K562 (cell line): ENCODE data around the gene KRTAP3-3. TPM values are rescaled to one million over a fixed set of nuclear protein-coding genes. Genes with fewer than 3 reads are reported as not detected.

Experiments used
- ATAC-seq: fragments of 200-7000 bp; cut with Tn5 transposase; 3 replicates; pipeline ENCODE4 v1.9.1; 2020; ENCODE audit warnings: moderate library complexity
- BruUV-seq: library from RNA; stranded (reverse); fragments of 400-500 nt; replicated peaks from 2 replicates; lab custom pipeline; 2021; lab: Mats Ljungman, UMichigan
- CTCF ChIA-PET: fragments of 300-600 bp; formaldehyde crosslinking; extraction: SDS; loops from one replicate; lab custom pipeline; 2021; ENCODE audit warnings: low intra/inter-chr PET ratio; lab: Yijun Ruan, JAX
- POLR2A ChIA-PET: fragments of 300-600, 350-650 bp; sonication (Branson Sonifier 250); formaldehyde crosslinking; extraction: SDS; loops from one replicate; lab custom pipeline; 2021; ENCODE audit warnings: antibody characterized with exemption, inconsistent platforms; lab: Yijun Ruan, JAX
- DNase-seq, 4 experiments: peaks; one replicate each; pipeline versions ENCODE4 v3.0.0 to v3.0.0-alpha.2; 2011 to 2018; ENCODE audit warnings: low spot score in 3 of 4, mixed read lengths in 3 of 4; ENCODE audit errors: extremely low read depth in 1 of 4
- FAIRE-seq: peaks from 2 replicates; lab custom pipeline; 2011; peaks lifted over from hg19 to GRCh38; lab: Jason Lieb, UNC
- H2AFZ ChIP-seq: 2 replicates; pipeline ENCODE4 v1.6.0; 2011; ENCODE audit warnings: low read depth, low read length, control low read depth, inconsistent platforms
- H3K27ac ChIP-seq: fragments of 200-600 bp; 3 replicates; pipeline ENCODE4 v1.8.0; 2011; ENCODE audit warnings: low read depth, mild to moderate bottlenecking, control low read depth, inconsistent platforms, low read length, moderate library complexity, mixed read lengths; ENCODE audit errors: extremely low read depth
- H3K27me3 ChIP-seq, 2 experiments: fragments of 300-600 bp in 1 of 2; 2 replicates in 1 of 2; 3 replicates in 1 of 2; pipeline versions ENCODE4 v1.6.0 to v1.8.0; 2011; ENCODE audit warnings: inconsistent platforms in 2 of 2, low read length in 2 of 2, mild to moderate bottlenecking in 1 of 2, mixed read lengths in 1 of 2, moderate library complexity in 1 of 2; ENCODE audit not compliant: control insufficient read depth in 2 of 2, insufficient read depth in 2 of 2
- H3K36me3 ChIP-seq: fragments of 300-600 bp; 3 replicates; pipeline ENCODE4 v1.8.0; 2011; ENCODE audit warnings: mild to moderate bottlenecking, low read length, inconsistent platforms; ENCODE audit not compliant: control insufficient read depth, insufficient read depth
- H3K4me1 ChIP-seq, 2 experiments: fragments of 200-600 bp in 1 of 2; replicated peaks in 1 of 2; 2 replicates in 1 of 2; 3 replicates in 1 of 2; pipeline versions ENCODE4 v1.5.1 to v1.8.0; 2011; ENCODE audit warnings: inconsistent platforms in 2 of 2, low read length in 2 of 2, mild to moderate bottlenecking in 1 of 2, mixed read lengths in 1 of 2, moderate library complexity in 1 of 2; ENCODE audit not compliant: control insufficient read depth in 2 of 2, insufficient read depth in 2 of 2
- H3K4me2 ChIP-seq: 2 replicates; pipeline ENCODE4 v1.6.1; 2011; ENCODE audit warnings: low read length, control low read depth, inconsistent platforms, mixed read lengths; ENCODE audit not compliant: insufficient read depth
- H3K4me3 ChIP-seq: fragments of 200-600 bp; sonication (generic), shearing (Covaris generic); 2 replicates; pipeline ENCODE4 v1.5.1; 2016; ENCODE audit warnings: control low read depth, inconsistent platforms
- H3K79me2 ChIP-seq: fragments of 200-600 bp; 3 replicates; pipeline ENCODE4 v1.8.0; 2011; ENCODE audit warnings: low read length, inconsistent platforms; ENCODE audit not compliant: control insufficient read depth, insufficient read depth
- H3K9ac ChIP-seq, 2 experiments: 2 replicates each; pipeline versions ENCODE4 v1.6.0 to v1.6.1; 2011; ENCODE audit warnings: low read depth in 2 of 2, low read length in 2 of 2, control low read depth in 1 of 2, inconsistent platforms in 1 of 2, mild to moderate bottlenecking in 1 of 2, mixed read lengths in 1 of 2; ENCODE audit not compliant: insufficient read depth in 1 of 2
- H3K9me1 ChIP-seq: one replicate; pipeline ENCODE4 v1.6.0; 2011; ENCODE audit warnings: inconsistent platforms, mild to moderate bottlenecking, low read length, moderate library complexity; ENCODE audit not compliant: control insufficient read depth, insufficient read depth
- H3K9me3 ChIP-seq: replicated peaks from 2 replicates; pipeline ENCODE4 v1.5.1; 2011; ENCODE audit warnings: low read depth, low read length, inconsistent platforms; ENCODE audit not compliant: control insufficient read depth, insufficient read depth
- H4K20me1 ChIP-seq: replicated peaks from 2 replicates; pipeline ENCODE4 v1.6.1; 2011; ENCODE audit warnings: low read length, inconsistent platforms, mixed read lengths; ENCODE audit not compliant: control insufficient read depth, insufficient read depth
- BHLHE40 ChIP-seq: IDR thresholded peaks from 2 replicates; pipeline ENCODE4 v1.6.1; 2011; ENCODE audit warnings: low read length, improper control_type of control experiment
- CEBPZ ChIP-seq: fragments of 150-350 bp; IDR thresholded peaks from 2 replicates; pipeline ENCODE4 v1.6.1; 2014; ENCODE audit warnings: low read depth, mild to moderate bottlenecking, low read length, borderline replicate concordance
- CXXC5 ChIP-seq: fragments of 250-450 bp; sonication (Bioruptor Pico); IDR thresholded peaks from 2 replicates; pipeline ENCODE4 v1.8.0; 2022; ENCODE audit warnings: inconsistent platforms, mild to moderate bottlenecking, moderate library complexity
- IFI16 ChIP-seq: fragments of 250-450 bp; sonication (Bioruptor Pico); IDR thresholded peaks from 2 replicates; pipeline ENCODE4 v2.1.2; 2022; ENCODE audit warnings: mild to moderate bottlenecking, inconsistent platforms
- MIER1 ChIP-seq: fragments of 450-650 bp; IDR thresholded peaks from 2 replicates; pipeline ENCODE4 v1.6.1; 2016; ENCODE audit warnings: antibody characterized with exemption, mild to moderate bottlenecking, low read depth
- NBN ChIP-seq: fragments of 450-650 bp; IDR thresholded peaks from 2 replicates; pipeline ENCODE4 v1.6.1; 2016; ENCODE audit warnings: low read depth, mild to moderate bottlenecking
- SIX5 ChIP-seq, 2 experiments: IDR thresholded peaks; 2 replicates each; pipeline ENCODE4 v1.6.1; 2011; ENCODE audit warnings: low read length in 2 of 2, borderline replicate concordance in 1 of 2, low read depth in 1 of 2, mild to moderate bottlenecking in 1 of 2, moderate library complexity in 1 of 2; ENCODE audit not compliant: insufficient read depth in 1 of 2
- SMAD1 ChIP-seq: fragments of 150-350 bp; IDR thresholded peaks from 2 replicates; pipeline ENCODE4 v1.6.1; 2014; ENCODE audit warnings: low read length, low read depth; ENCODE audit not compliant: partially characterized antibody
- TAF7 ChIP-seq: fragments of 450-650 bp; IDR thresholded peaks from 2 replicates; pipeline ENCODE4 v1.6.1; 2016; ENCODE audit warnings: missing genetic modification characterization, missing compliant biosample characterization
- TARDBP ChIP-seq: fragments of 450-650 bp; IDR thresholded peaks from 2 replicates; pipeline ENCODE4 v1.6.1; 2016
- ZBTB1 ChIP-seq: sonication (generic); formaldehyde crosslinking; IDR thresholded peaks from 2 replicates; pipeline ENCODE4 v1.8.1; 2023; ENCODE audit warnings: missing genetic modification reagents, low read depth, mild to moderate bottlenecking, borderline replicate concordance
- ZC3H11A ChIP-seq: IDR thresholded peaks from 2 replicates; pipeline ENCODE4 v1.6.1; 2012; ENCODE audit warnings: low read depth, low read length, improper control_type of control experiment
- ZNF518B ChIP-seq: fragments of 250-450 bp; sonication (Bioruptor Pico); IDR thresholded peaks from 2 replicates; pipeline ENCODE4 v1.5.0; 2021; ENCODE audit warnings: mild to moderate bottlenecking, moderate library complexity
- ZNF583 ChIP-seq: fragments of 250-450 bp; sonication (Bioruptor Pico); IDR thresholded peaks from 2 replicates; pipeline ENCODE4 v1.4.0; 2020
- ZNF75A ChIP-seq: fragments of 450-650 bp; formaldehyde crosslinking; IDR thresholded peaks from 2 replicates; pipeline ENCODE4 v1.4.0; 2020; ENCODE audit warnings: mild to moderate bottlenecking
- WGBS: fragments of 100-300 bp; shearing (Covaris generic); methylation state at CpG from one replicate; pipeline ENCODE4 v1.1.6; 2016; ENCODE audit warnings: low coverage, mixed read lengths; ENCODE audit not compliant: insufficient coverage; ENCODE audit errors: missing lambda C conversion rate; 5-methylcytosine and 5-hydroxymethylcytosine counted together
- in situ Hi-C: fragments of 300-500 bp; cut with MboI; formaldehyde crosslinking; loops from 4 replicates; pipeline ENCODE4 v1.15.0; 2018; ENCODE audit warnings: inconsistent platforms, mixed read lengths
- intact Hi-C: fragments of 100-400 bp; cut with micrococcal nuclease; formaldehyde crosslinking; loops from 2 replicates; pipeline ENCODE4 v1.14.2; 2022
- polyA plus RNA-seq, 8 experiments: library from polyadenylated mRNA; depleted of rRNA in 4 of 8; stranded (reverse) in 5 of 8; unstranded in 3 of 8; fragments of >200 nt; fragmentation: Nextera tagmentation in 2 of 8; fragmentation: Illumina TruSeq in 1 of 8; extraction: Ambion mirVana in 2 of 8; extraction: Trizol in 1 of 8; gene quantifications; 2 replicates each; pipeline versions ENCODE4 v1.2.1 to v1.2.3, GENCODE V29; 2011 to 2014; ENCODE audit warnings: inconsistent platforms in 1 of 8, missing spikeins in 1 of 8
- total RNA-seq, 7 experiments: library from RNA; depleted of rRNA in 6 of 7; stranded (reverse); fragments of >200 nt in 6 of 7; fragmentation: Illumina TruSeq in 2 of 7; extraction: Trizol in 2 of 7; gene quantifications; 2 replicates each; pipeline versions ENCODE4 v1.2.1 to v1.2.3, GENCODE V29; 2011 to 2021; ENCODE audit warnings: low replicate concordance in 1 of 7

The KRTAP3-3 gene
- total and polyA plus RNA-seq, 9 of the 15 experiments (the other 6 are each of a cell fraction or from before 2014, with no cell fraction given): not detected

- no peak for TF ChIP-seq ZNF583 (CRISPR knock-in tag)
These were observed 16.0 kb upstream of the KRTAP3-3 start (continued) for GRCh38 chr17:41009936-41010335.

- ChIA-PET CTCF (no interaction called here), POLR2A (no interaction called here)
- no peaks in the 10 kb centered on the region for H3K79me2 ChIP-seq
- 0% methylated on average over 4 of the region's 4 CpGs for WGBS
- no peak overlapping the region for H3K9ac ChIP-seq
- no peaks in the 10 kb centered on the region; a peak in 1 of 5 replicates for H3K4me1 ChIP-seq
- H3K36me3 ChIP-seq: no peaks in the 10 kb centered on the region
- ATAC-seq (no peak), FAIRE-seq (no peak), DNase-seq (no peak)
- H2AFZ ChIP-seq: no peak overlapping the region
- no peaks in the 10 kb centered on the region for H3K9me3 ChIP-seq
- in situ Hi-C loops: no loop called here
- intact Hi-C loops: no loop called here
- no peak overlapping the region for H3K4me2 ChIP-seq
- H3K4me3 ChIP-seq: no peak overlapping the region
- no peaks in the 10 kb centered on the region for H4K20me1 ChIP-seq
- no peak overlapping the region for H3K27ac ChIP-seq
- H3K9me1 ChIP-seq: no peaks in the 10 kb centered on the region
- no TSS peak for BruUV-seq
- peaks cover 0 to 8% of the 10 kb centered on the region in 2 experiments; a peak in 3 of 5 replicates for H3K27me3 ChIP-seq
- TF ChIP-seq TARDBP: no peak
- TF ChIP-seq ZNF518B (CRISPR knock-in tag): no peak
- no peak for TF ChIP-seq SMAD1
- TF ChIP-seq TAF7 (tag): no peak
- TF ChIP-seq CEBPZ: no peak
- TF ChIP-seq IFI16 (CRISPR knock-in tag): no peak
- TF ChIP-seq BHLHE40: no peak
- no peak for TF ChIP-seq SIX5 (IDR thresholded peaks at IDR 0.05; ENCODE audit: borderline replicate concordance in 1 of 2, insufficient read depth in 1 of 2, low read depth in 1 of 2, low read length in 2 of 2)
- TF ChIP-seq ZC3H11A: no peak
- no peak for TF ChIP-seq NBN
- no peak for TF ChIP-seq ZNF75A (CRISPR knock-in tag)
- no peak for TF ChIP-seq ZBTB1
- no peak for TF ChIP-seq CXXC5 (CRISPR knock-in tag)
- no peak for TF ChIP-seq MIER1
These were observed 15.4 kb upstream of the KRTAP3-3 start for GRCh38 chr17:41009301-41009760.
